ENCODE data around the gene C3orf80. TPM values are rescaled to one million over a fixed set of nuclear protein-coding genes. Genes with fewer than 3 reads are reported as not detected.
"Not testable (repeated sequence)": the region's sequence is repeated elsewhere in the genome, so short reads cannot be mapped to it uniquely, and the experiment has no call there.

C3orf80 gene
- total RNA-seq, 1 donor from 2014 or later: not detected

- Histone ChIP-seq H3K27ac (ENCODE audit: low read depth, low read length) (no peak overlapping the region), H3K4me3 (ENCODE audit: low read length in 3 of 3) (no peak overlapping the region), H3K4me1 (ENCODE audit: control insufficient read depth in 3 of 3, insufficient read depth in 3 of 3, low read length in 3 of 3) (no peaks in the 10 kb centered on the region), H3K9me3 (ENCODE audit: control insufficient read depth in 3 of 3, low read length in 3 of 3) (peaks cover 0 to 2% (median 0%) of the 10 kb centered on the region in 3 donors), H3K9ac (ENCODE audit: low read depth in 1 of 3, low read length in 3 of 3) (no peak overlapping the region), H3K36me3 (ENCODE audit: control insufficient read depth in 3 of 3, insufficient read depth in 3 of 3, low read length in 3 of 3) (no peaks in the 10 kb centered on the region), H3K27me3 (ENCODE audit: control insufficient read depth in 3 of 3, insufficient read depth in 3 of 3, low read length in 3 of 3) (no peaks in the 10 kb centered on the region)
Measured at GRCh38 chr3:160187288-160187687, 37.9 kb upstream of the C3orf80 start.

DNA sequence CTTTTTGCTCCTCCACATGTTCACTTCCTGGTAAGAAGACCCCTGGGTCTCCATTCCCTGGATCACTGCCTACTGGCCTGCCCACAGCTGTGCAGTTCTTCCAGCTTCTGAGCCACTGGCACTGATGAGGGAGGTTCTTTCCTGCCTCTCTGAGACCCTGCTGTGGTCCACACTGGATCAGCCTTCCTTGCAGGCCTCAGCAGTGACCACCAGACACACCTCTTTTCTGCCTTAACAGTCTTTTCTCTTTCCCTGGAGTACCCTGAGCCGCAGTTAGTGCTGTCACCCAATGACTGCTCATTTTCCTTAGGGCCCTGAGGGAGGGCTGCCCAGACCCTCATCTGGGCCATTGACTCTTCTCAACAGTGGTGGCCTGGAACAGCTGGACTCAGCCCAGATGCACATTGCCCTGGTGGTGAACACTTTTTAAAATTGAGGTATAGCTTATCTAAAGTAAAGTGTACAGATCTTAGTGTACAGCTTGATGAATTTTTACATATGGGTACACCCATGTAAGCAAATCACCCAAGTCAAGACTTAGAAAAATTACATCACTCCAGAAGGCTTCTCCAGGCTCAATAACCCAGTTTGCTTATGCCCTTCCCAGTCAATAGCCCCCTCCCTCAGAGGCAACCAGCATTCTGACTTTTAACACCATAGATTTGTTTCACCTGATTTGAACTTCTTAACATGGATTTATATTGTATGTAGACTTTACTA, 32.8 kb upstream of the C3orf80 start:
- no peak overlapping the region for H3K27ac ChIP-seq (ENCODE audit: low read depth, low read length)
- no peaks in the 10 kb centered on the region for H3K9me3 ChIP-seq (ENCODE audit: control insufficient read depth in 3 of 3, low read length in 3 of 3)
- H3K27me3 ChIP-seq (ENCODE audit: control insufficient read depth in 3 of 3, insufficient read depth in 3 of 3, low read length in 3 of 3): peaks cover 0 to 6% (median 0%) of the 10 kb centered on the region in 3 donors
- H3K4me3 ChIP-seq (ENCODE audit: low read length in 3 of 3): no peak overlapping the region
- H3K9ac ChIP-seq (ENCODE audit: low read depth in 1 of 3, low read length in 3 of 3): no peak overlapping the region
- no peaks in the 10 kb centered on the region for H3K4me1 ChIP-seq (ENCODE audit: control insufficient read depth in 3 of 3, insufficient read depth in 3 of 3, low read length in 3 of 3)
- no peaks in the 10 kb centered on the region for H3K36me3 ChIP-seq (ENCODE audit: control insufficient read depth in 3 of 3, insufficient read depth in 3 of 3, low read length in 3 of 3)

- H3K4me3 ChIP-seq (ENCODE audit: low read length in 3 of 3): no peak overlapping the region
- H3K9ac ChIP-seq (ENCODE audit: low read depth in 1 of 3, low read length in 3 of 3): no peak overlapping the region
- H3K27ac ChIP-seq (ENCODE audit: low read depth, low read length): no peak overlapping the region
- H3K4me1 ChIP-seq (ENCODE audit: control insufficient read depth in 3 of 3, insufficient read depth in 3 of 3, low read length in 3 of 3): no peaks in the 10 kb centered on the region
- peaks cover 0 to 6% (median 0%) of the 10 kb centered on the region in 3 donors for H3K27me3 ChIP-seq (ENCODE audit: control insufficient read depth in 3 of 3, insufficient read depth in 3 of 3, low read length in 3 of 3)
- H3K36me3 ChIP-seq (ENCODE audit: control insufficient read depth in 3 of 3, insufficient read depth in 3 of 3, low read length in 3 of 3): no peaks in the 10 kb centered on the region
- no peaks in the 10 kb centered on the region for H3K9me3 ChIP-seq (ENCODE audit: control insufficient read depth in 3 of 3, low read length in 3 of 3)
Measured at GRCh38 chr3:160193644-160194192, 31.5 kb upstream of the C3orf80 start.

GRCh38 chr3:160194438-160194837, 30.8 kb upstream of the C3orf80 start:
- Histone ChIP-seq H3K27ac (ENCODE audit: low read depth, low read length) (no peak overlapping the region), H3K4me1 (ENCODE audit: control insufficient read depth in 3 of 3, insufficient read depth in 3 of 3, low read length in 3 of 3) (no peaks in the 10 kb centered on the region), H3K27me3 (ENCODE audit: control insufficient read depth in 3 of 3, insufficient read depth in 3 of 3, low read length in 3 of 3) (peaks cover 0 to 6% (median 0%) of the 10 kb centered on the region in 3 donors), H3K4me3 (ENCODE audit: low read length in 3 of 3) (no peak overlapping the region), H3K9me3 (ENCODE audit: control insufficient read depth in 3 of 3, low read length in 3 of 3) (no peaks in the 10 kb centered on the region), H3K36me3 (ENCODE audit: control insufficient read depth in 3 of 3, insufficient read depth in 3 of 3, low read length in 3 of 3) (no peaks in the 10 kb centered on the region), H3K9ac (ENCODE audit: low read depth in 1 of 3, low read length in 3 of 3) (no peak overlapping the region)

GRCh38 chr3:160195106-160195505, 30.1 kb upstream of the C3orf80 start:
- no peak overlapping the region for H3K9ac ChIP-seq (ENCODE audit: low read depth in 1 of 3, low read length in 3 of 3)

GRCh38 chr3:160196511-160197104, 28.6 kb upstream of the C3orf80 start:
- H3K4me1 ChIP-seq (ENCODE audit: control insufficient read depth in 3 of 3, insufficient read depth in 3 of 3, low read length in 3 of 3): no peaks in the 10 kb centered on the region
- no peak overlapping the region for H3K4me3 ChIP-seq (ENCODE audit: low read length in 3 of 3)
- no peak overlapping the region for H3K27ac ChIP-seq (ENCODE audit: low read depth, low read length)
- no peak overlapping the region for H3K9ac ChIP-seq (ENCODE audit: low read depth in 1 of 3, low read length in 3 of 3)
- no peaks in the 10 kb centered on the region for H3K9me3 ChIP-seq (ENCODE audit: control insufficient read depth in 3 of 3, low read length in 3 of 3)
- H3K27me3 ChIP-seq (ENCODE audit: control insufficient read depth in 3 of 3, insufficient read depth in 3 of 3, low read length in 3 of 3): peaks cover 0 to 6% (median 0%) of the 10 kb centered on the region in 3 donors
- H3K36me3 ChIP-seq (ENCODE audit: control insufficient read depth in 3 of 3, insufficient read depth in 3 of 3, low read length in 3 of 3): no peaks in the 10 kb centered on the region

More at GRCh38 chr3:160195106-160195505, 30.1 kb upstream of the C3orf80 start:
- H3K9me3 ChIP-seq (ENCODE audit: control insufficient read depth in 3 of 3, low read length in 3 of 3): no peaks in the 10 kb centered on the region
- no peaks in the 10 kb centered on the region for H3K36me3 ChIP-seq (ENCODE audit: control insufficient read depth in 3 of 3, insufficient read depth in 3 of 3, low read length in 3 of 3)
- no peak overlapping the region for H3K4me3 ChIP-seq (ENCODE audit: low read length in 3 of 3)
- no peak overlapping the region for H3K27ac ChIP-seq (ENCODE audit: low read depth, low read length)
- no peaks in the 10 kb centered on the region for H3K4me1 ChIP-seq (ENCODE audit: control insufficient read depth in 3 of 3, insufficient read depth in 3 of 3, low read length in 3 of 3)
- H3K27me3 ChIP-seq (ENCODE audit: control insufficient read depth in 3 of 3, insufficient read depth in 3 of 3, low read length in 3 of 3): peaks cover 0 to 6% (median 0%) of the 10 kb centered on the region in 3 donors

GRCh38 chr3:160199108-160199507, 26.1 kb upstream of the C3orf80 start:
- no peaks in the 10 kb centered on the region for H3K36me3 ChIP-seq (ENCODE audit: control insufficient read depth in 3 of 3, insufficient read depth in 3 of 3, low read length in 3 of 3)
- H3K4me1 ChIP-seq (ENCODE audit: control insufficient read depth in 3 of 3, insufficient read depth in 3 of 3, low read length in 3 of 3): no peaks in the 10 kb centered on the region
- H3K9me3 ChIP-seq (ENCODE audit: control insufficient read depth in 3 of 3, low read length in 3 of 3): no peaks in the 10 kb centered on the region
- no peak overlapping the region for H3K4me3 ChIP-seq (ENCODE audit: low read length in 3 of 3)
- H3K9ac ChIP-seq (ENCODE audit: low read depth in 1 of 3, low read length in 3 of 3): no peak overlapping the region
- no peak overlapping the region for H3K27ac ChIP-seq (ENCODE audit: low read depth, low read length)
- peaks cover 0 to 6% (median 0%) of the 10 kb centered on the region in 3 donors for H3K27me3 ChIP-seq (ENCODE audit: control insufficient read depth in 3 of 3, insufficient read depth in 3 of 3, low read length in 3 of 3)

DNA sequence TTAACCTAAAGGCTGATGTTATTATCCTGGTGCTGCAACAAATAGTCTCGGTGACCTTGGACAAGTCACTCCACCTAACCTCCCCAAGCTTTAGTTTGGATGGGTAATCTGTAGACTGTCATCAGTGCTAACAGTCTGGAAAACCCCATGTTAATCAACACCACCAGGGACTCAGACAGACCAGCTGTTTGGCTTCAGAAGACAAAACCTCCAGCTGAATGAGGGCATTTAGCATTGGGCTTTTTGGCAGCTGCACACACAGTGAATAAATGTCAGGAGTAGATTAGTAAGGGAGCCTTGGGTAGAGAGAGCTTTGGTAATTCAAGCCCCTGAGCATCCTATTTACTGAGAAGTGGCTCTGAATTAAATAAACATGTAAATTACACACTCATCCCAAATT, 24.9 kb upstream of the C3orf80 start:
- Histone ChIP-seq H3K27me3 (ENCODE audit: control insufficient read depth in 3 of 3, insufficient read depth in 3 of 3, low read length in 3 of 3) (peaks cover 0 to 6% (median 0%) of the 10 kb centered on the region in 3 donors), H3K4me1 (ENCODE audit: control insufficient read depth in 3 of 3, insufficient read depth in 3 of 3, low read length in 3 of 3) (no peaks in the 10 kb centered on the region), H3K4me3 (ENCODE audit: low read length in 3 of 3) (no peak overlapping the region), H3K36me3 (ENCODE audit: control insufficient read depth in 3 of 3, insufficient read depth in 3 of 3, low read length in 3 of 3) (no peaks in the 10 kb centered on the region), H3K27ac (ENCODE audit: low read depth, low read length) (no peak overlapping the region), H3K9me3 (ENCODE audit: control insufficient read depth in 3 of 3, low read length in 3 of 3) (no peaks in the 10 kb centered on the region), H3K9ac (ENCODE audit: low read depth in 1 of 3, low read length in 3 of 3) (no peak overlapping the region)

DNA sequence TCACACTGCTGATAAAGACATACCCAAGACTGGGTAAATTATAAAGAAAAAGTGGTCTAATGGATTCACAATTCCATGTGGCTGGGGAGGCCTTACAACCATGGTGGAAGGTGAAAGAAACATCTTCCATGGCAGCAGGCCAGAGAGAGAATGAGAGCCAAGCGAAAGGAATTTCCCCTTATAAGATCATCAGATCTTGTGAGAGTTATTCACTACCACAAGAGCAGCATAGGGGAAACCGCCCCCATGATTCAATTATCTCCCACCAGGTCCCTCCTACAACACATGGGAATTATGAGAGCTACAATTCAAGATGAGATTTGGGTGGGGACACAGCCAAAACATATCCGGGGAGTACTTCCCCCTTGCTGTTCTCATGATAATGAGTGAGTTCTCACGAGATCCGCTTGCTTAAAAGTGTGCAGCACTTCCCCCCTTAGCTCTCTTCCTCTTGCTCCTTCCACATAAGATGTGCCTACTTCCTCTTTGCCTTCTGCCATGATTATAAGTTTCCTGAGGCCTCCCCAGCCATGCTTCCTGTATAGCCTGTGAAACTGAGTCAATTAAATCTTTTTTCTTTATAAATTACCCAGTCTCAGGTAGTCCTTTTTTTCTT, 20.7 kb upstream of the C3orf80 start:
- not testable (repeated sequence) for H3K9ac ChIP-seq (ENCODE audit: low read depth in 1 of 3, low read length in 3 of 3); H3K4me1 ChIP-seq (ENCODE audit: control insufficient read depth in 3 of 3, insufficient read depth in 3 of 3, low read length in 3 of 3); H3K27ac ChIP-seq (ENCODE audit: low read depth, low read length); H3K27me3 ChIP-seq (ENCODE audit: control insufficient read depth in 3 of 3, insufficient read depth in 3 of 3, low read length in 3 of 3); H3K4me3 ChIP-seq (ENCODE audit: low read length in 3 of 3); H3K36me3 ChIP-seq (ENCODE audit: control insufficient read depth in 3 of 3, insufficient read depth in 3 of 3, low read length in 3 of 3); H3K9me3 ChIP-seq (ENCODE audit: control insufficient read depth in 3 of 3, low read length in 3 of 3)

GRCh38 chr3:160205606-160206005, 19.6 kb upstream of the C3orf80 start:
- no peak overlapping the region for H3K4me3 ChIP-seq (ENCODE audit: low read length in 3 of 3)
- H3K9me3 ChIP-seq (ENCODE audit: control insufficient read depth in 3 of 3, low read length in 3 of 3): no peaks in the 10 kb centered on the region
- no peaks in the 10 kb centered on the region for H3K4me1 ChIP-seq (ENCODE audit: control insufficient read depth in 3 of 3, insufficient read depth in 3 of 3, low read length in 3 of 3)
- no peaks in the 10 kb centered on the region for H3K27me3 ChIP-seq (ENCODE audit: control insufficient read depth in 3 of 3, insufficient read depth in 3 of 3, low read length in 3 of 3)
- no peaks in the 10 kb centered on the region for H3K36me3 ChIP-seq (ENCODE audit: control insufficient read depth in 3 of 3, insufficient read depth in 3 of 3, low read length in 3 of 3)
- H3K9ac ChIP-seq (ENCODE audit: low read depth in 1 of 3, low read length in 3 of 3): no peak overlapping the region
- no peak overlapping the region for H3K27ac ChIP-seq (ENCODE audit: low read depth, low read length)
